ENCODE data around the gene FAM20C.

Gene FAM20C

DNA sequence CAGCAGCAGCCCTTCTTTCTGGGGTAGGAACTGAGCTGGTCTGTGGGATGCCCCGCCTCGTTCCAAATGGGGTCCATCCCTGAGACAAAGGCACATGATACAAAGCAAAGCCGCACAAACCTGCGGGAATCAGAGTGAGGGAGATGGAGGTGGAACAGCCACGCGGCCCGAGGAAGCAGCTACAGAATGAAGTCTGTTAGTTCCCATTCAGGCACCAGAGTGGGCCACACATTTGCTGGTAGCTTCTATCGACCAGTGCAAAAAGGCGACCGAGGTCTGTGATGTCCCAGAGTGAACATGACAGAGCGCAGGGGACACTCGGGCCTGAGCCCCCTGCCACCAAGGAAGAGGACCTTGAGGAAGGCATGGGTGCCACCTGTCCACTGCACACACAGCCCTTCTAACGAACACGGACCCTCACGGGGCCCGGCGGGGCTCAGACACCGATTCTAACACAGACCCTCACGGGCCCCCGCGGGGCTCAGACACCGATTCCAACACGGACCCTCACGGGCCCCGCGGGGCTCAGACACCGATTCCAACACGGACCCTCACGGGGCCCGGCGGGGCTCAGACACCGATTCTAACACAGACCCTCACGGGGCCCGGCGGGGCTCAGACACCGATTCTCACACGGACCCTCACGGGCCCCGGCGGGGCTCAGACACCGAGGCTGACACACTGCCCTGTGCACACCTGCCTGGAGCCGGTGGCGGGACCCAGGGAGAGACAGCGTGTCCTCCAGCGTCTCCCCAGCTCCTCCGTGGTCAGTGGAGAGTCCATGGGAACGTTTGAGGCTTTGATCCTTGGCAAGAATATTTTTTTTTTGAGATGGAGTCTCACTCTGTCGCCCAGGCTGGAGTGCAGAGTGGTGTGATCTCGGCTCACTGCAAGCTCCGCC is 32.8 kb upstream of the FAM20C start:
- DNase-seq (ENCODE audit: low read depth in 2 of 2) = no peak

DNA sequence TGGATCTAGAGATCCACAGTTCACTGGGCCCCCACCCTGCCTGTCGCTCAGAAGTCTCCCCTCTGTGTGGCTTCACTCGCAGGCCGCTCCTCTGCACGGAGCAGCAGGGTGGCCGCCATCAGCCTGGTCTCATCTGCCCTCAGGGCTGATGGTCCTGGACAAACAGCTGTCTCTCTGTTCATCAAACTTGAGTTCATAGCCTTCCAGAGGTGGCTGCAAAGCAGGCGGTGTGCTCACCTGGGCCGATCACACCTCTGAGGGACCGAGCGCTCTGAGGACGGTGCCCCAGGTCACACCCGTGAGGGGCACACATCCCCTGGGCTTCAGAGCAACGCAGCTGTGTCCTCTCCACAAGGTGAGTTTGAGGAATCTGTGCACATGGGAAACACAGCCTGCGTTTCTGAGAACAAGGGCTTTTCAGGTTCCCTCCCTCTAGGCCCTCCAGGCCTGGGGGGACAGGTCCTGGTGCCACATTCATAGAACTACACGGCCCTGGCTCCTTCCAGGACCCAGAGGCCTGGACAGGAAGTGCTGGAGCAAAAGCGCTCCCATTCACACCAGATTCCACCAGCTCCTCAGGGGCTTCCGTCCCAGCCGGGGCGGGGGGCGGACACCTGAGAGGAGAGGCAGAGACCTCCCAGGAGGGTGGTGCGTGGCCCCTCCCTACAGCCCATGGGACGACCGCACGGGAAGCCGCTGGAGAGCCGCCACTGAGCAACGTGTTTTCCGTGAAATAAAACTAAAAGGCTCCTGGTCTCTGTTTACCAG is 31.2 kb upstream of the FAM20C start:
- no peak for DNase-seq (ENCODE audit: low read depth in 2 of 2)

DNA sequence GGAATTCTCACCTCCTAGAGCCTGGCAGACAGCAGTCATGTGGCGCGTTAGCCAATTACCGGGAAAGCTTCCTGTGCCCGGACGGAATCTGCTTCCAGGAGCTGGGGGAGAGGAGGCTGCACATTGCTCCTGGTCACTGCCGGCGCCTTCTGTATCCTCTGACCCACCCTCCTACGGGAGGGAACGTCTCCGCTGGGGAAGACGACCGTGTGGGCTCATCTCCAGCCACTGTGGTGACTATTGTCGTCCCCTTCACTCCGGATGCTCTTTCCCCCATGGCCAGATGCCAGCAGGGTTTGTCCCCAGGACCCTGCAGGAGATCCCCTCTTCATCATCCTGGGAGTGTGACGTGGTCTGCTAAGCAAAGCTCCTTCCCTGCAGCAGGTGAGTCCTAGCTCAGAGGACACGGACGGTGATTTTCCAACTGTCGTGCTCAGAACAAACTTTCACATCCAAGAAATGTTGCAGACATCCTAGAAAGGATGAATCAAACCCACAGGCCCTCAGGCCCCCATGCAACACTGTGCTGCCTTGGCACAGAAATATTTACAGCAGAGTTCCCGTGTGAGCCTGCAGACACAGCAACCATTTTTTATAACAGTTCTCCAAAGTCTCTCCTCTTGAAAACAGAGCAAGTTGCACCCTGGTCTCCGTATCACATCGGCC is 29.6 kb upstream of the FAM20C start:
- no peak for DNase-seq (ENCODE audit: low read depth in 2 of 2)

DNA sequence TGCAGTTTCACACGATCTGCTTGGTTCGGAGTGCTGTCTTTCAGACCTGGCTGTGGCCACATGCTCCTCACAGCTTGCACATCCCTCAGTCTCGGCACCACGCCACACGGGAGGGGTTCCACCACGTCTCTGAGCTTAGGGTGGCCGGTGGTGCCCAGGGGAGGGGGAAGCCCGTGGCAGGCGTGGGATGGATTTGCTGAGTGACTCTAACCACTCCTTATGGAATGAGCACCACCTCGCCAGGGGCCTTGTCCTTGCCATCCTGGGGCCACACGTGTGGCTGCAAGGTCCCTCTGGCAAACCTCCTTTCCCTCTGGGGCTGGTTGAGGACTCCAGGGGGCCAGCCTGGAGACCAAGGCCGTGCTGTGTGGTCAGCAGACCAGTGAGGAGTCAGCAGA is 29.1 kb upstream of the FAM20C start:
- no peak for DNase-seq (ENCODE audit: low read depth in 2 of 2)

DNA sequence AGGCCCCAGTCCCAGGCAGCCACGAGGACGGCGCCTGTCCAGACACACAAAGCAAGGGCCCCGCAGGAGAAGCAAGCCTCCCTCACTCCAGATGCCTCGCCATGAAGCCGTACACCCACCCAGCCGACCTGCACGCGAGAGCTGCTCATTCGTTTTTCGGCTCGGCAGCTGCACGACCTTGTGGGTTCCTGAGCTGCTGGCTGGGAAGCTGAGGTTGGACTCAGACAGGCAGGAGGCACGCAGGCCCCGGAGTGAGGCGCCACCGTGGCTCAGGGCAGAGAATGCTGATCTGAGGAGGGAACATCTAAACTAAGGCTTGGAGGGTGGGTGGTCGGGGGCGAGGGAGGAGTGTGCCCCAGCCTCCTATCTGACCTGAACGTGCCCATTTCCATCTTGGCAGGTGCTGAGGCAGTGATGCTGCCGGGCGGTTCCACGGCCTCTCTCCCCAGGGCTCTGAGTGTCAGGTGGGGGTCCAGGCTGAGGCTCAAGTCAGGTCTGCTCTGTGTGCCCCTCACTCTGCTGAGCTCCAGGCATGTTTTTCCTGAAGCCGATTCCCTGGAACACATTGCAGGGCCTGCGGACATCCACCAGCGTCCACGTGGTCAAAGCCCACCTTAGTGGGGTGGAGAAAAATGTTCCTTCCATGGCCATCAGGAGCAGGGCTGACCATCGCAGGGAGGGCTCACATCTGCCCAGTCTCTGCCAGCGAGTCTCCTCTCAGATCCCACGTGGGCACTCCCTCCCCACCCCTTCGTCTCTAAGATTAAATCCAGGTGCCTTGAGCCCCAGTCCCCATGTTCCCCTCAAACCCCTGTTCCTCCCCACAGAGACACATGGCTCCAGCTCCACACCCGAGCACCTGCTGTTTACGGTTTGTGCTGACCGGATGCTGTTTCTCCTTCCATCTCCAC is 28.1 kb upstream of the FAM20C start:
- DNase-seq (ENCODE audit: low read depth in 2 of 2) = no peak

DNA sequence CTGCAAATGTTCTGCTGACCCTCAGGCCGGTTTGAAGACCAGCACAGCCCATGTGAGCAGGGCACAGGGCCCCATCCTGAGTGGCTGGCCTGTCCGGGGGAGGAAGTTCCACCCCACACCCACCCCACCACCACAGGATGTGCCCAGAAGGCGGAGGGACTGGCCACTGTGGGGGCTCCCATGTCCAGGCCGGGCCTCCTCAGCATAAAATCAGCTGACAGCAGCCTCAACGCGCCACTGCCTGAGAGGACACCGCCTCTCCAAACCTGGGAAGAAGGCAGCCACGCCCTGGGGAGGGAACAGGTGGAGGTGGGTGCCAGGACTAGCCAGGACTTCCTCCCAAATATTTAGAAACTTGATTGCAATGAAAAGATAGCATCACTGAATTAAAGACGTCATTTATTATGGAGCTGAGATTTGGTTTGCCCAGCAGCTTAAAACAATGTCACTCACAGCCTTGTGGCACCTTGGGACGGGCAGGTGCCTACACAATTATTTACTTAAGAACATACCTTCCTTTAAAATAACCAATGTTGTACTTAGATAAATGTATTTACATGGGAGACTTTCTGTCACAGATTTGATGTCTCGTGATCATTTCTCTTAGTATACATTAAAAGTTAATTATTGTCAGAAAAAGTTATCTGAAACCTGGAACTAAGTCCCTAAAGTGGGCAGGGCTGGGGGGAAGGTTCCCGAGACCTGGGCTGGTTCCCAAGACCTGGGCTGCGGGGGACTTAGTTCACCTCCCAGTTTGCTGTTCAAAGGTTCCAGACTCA is 27.3 kb upstream of the FAM20C start:
- DNase-seq (ENCODE audit: low read depth in 2 of 2) = no peak

DNA sequence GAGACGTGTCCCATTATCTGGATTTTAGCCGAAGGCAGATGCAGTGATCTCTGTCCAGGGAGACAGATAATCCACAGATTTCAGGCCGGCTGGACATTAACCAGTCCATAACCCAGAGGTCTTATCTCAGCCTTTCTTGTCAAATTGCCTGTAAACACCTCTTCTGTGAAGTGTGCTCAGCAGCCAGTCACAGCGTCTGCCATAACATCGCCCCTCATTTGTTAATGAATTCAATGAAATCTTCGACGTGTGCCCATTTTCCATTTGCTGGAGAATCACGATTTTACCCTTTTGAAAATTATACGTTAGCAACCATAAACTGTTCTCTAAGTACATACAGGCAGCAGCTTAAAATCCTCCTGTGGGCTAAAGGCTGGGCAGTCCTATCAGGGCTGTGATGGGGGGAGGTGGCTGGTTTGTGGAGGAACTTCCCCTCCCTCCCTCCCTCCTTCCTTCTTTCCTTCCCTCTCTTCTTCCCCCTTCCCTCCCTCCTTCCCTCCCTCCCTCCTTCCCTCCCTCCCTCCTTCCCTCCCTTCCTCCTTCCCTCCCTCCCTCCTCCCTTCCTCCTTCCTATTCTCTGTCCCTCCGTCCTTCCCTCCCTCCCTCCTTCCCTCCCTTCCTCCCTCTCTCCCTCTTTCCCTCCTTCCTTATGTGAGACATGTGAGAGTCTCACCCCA is 26.6 kb upstream of the FAM20C start:
- no peak for DNase-seq (ENCODE audit: low read depth in 2 of 2)

DNA sequence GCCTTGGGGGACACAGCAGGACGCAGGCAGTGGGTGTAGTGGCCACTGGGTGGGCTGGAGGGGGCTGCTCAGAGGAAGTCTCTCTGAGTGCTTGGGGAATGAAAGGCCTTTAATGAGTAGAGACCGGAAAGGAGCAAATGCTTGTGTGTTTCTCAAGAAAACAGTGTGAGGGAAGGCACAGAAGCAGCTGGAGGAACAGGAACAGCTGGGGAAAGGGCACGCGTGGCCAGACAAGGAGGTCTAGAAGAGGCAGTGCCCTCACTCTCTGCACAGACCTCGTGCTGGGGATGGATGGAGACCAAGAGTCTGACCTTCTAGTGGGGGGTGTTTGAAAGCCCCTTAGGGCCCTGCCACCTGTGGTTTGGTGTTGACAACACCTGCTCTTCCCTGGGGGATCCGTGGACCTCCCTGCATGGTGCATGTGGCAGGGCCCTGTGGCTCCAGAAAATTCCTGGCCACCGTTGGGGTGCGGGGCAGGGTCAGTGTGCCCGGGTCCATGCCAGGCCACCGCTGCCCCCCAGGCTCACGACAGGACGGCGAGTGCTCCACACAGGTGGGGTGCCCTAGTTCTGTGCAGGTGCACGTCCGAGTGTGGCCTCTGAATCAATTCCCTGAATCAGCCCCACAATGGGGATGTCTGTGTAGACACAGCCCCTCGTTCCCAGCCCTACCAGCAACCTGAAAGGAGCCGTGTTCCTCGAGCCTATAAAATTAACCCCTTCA is 25.9 kb upstream of the FAM20C start:
- no peak for DNase-seq (ENCODE audit: low read depth in 2 of 2)

DNA sequence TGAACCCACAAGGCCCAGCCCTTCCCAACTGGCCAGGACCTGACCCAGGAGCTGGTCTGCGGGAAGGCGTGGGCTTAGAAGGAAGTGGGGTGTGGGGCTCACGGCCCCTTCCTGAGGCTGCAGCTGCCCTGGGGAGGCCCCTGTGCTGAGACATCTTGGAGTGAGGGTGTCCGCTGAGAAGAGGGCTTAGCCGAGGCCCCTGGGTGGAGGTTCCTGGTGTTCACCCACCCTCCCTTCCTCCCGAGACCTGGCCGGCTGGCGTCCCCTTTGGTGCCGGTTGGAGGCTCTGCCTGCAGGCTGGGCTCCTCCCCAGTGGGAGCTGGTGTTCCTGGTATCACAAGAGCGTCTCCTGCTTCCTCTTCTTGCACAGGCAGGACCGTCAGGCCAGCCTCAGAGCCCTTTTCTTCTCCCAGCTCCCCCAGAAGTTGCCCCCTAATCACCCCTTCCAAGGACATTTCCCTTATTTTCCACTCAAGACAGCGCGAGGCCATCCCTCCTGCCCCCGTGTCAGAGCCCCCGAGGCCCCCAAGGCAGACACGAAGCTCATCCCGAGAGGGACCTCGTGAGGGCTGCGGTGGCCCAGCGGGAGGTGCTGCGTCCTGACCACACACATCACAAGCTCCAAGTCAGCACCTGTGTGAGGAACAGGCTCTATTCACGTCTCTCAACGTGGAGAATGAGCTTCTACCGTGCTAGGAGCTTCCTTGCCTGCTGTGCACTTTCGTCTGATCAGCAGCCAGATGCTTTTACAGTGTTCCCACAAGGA is 25.1 kb upstream of the FAM20C start:
- no peak for DNase-seq (ENCODE audit: low read depth in 2 of 2)

DNA sequence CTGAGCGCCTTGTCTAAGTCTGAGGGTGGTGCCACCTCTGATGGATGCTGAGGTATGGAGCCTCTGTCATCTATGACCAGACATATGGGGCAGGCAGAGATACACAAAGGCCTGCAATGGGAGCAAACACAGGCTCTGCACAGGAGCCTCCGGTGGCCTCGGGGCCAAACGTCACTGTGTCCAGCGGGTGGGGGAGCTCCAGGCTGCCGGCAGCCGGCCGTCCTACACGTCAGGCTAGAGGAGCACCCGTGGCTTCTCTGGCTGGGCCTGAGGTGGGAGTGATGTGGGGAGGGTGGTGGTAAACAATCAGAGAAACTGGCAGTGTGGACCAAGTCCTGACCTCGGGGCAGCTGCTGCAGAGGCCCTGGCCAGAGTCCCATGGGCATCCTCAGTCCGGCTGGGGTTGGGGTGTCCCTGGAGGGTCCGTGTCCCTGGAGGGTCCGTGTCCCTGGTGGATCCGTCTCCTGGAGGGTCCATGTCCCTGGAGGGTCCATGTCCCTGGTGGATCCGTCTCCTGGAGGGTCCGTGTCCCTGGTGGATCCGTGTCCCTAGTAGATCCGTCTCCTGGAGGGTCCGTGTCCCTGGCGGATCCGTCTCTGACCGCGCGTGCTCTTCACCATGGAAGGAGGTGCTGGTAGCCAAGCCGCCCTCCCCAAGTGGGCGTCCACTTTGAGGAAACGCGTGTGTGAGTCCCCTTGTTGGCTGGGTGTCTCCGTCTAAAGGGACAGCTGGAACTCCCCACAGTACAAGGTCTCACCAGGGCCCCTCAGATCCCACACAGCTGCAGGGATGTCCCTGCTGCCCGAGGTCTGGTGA is 24.2 kb upstream of the FAM20C start:
- DNase-seq (ENCODE audit: low read depth in 2 of 2) = no peak

DNA sequence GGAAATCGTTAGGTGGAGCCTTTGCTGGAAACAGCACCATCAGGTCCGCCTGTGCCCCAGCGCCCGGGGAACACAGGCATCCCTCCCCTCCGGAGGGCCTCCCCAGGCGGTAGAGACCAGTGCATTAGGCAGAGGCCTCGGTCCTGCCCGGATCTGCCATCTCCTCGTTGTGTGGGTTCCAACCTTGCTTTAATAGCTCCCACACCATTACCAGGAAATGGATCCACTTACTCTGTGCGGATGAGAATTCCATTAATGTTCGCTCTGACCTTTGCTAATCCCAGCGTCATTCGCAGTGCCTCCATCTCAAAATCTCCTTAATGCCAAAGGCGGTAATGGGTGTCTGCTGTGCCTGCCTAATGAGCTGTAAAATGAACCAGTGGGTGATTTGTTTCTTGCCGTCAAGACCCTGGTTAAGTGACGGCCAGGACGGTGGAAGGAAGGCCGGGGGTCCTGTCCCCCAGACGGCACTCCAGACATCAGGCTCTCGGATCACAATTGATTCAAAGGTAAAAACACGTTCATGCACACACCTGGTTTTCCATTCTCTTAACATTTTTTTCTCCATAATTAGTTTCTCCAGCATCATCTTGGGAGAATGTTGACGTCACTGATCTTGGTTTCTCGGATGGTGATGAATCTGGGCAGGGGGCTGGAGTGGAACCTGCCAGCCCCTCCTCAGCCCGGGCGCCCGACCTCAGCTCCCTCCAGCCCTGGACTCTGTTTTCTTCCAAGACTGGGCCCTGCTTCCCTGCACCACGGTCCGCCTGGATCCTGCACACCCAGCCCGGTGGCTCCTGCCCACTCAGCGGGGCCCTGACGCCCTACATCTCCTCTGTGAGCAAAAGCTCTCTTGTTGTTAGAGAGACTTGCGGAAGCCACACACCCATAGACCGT is 22.8 kb upstream of the FAM20C start:
- DNase-seq (ENCODE audit: low read depth in 2 of 2) = no peak

DNA sequence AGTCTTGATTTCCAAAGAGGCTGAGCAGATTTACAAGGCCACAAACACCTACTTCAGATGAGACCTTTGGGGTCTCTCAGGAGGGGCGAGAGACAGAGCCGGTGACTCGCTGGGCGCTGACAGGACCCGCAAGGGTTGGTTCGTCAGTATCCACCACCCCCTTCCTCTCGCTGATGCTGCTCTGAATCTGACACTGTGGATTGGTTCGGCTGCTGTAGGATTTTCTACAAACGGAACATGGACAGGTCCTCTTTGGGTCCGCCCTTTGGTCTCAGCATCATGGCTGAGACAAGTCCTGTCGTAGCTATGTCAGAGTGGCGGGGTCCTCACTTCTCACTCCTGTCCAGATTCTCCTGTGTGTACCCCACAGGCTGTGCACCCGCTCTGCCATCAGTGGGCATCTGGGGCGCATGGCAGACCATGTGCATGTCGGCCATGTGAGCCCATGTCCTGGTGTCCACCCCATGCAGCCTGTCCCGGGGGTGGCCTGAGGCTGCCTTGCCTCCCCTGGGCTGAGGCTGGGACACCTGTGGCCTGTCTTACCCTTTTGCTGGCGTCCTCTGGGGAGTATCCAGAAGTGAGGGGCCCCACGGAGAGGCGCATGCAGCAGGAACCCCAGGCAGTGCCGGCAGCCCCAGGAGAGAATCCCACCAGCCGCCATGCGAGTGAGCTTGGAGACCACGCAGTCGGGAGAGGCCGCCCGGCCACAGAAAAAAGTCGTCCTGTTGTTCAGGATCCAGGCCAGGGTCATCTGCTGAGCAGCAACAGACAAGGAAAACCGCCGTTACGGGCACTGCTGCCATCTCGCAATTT is 21.6 kb upstream of the FAM20C start:
- DNase-seq (ENCODE audit: low read depth in 2 of 2) = no peak

DNA sequence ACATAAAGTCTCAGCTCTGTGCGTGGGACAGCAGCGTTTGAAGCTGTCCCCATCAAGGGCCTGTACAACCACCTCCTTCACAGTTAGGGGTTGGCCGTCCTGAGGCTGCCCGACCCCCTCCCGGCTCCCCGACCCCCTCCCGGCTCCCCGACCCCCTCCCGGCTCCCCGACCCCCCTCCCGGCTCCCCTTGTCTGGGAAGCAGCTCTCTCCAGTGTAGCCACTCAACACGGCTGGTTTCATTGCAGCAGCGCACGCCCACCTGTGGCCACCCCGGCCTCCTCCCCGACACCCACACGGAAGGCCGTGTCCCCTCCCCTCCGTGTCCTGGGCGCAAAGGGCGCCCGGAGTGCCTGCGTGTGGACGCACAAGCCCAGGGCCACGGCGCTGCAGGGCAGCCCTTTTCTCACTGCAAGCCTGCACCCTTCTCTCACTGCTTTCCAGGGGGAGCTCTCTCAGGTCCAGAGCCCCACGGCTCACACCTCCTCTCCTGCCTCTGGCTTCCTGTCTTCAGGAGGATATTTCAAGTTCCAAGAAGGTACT is 20.9 kb upstream of the FAM20C start:
- no peak for DNase-seq (ENCODE audit: low read depth in 2 of 2)

DNA sequence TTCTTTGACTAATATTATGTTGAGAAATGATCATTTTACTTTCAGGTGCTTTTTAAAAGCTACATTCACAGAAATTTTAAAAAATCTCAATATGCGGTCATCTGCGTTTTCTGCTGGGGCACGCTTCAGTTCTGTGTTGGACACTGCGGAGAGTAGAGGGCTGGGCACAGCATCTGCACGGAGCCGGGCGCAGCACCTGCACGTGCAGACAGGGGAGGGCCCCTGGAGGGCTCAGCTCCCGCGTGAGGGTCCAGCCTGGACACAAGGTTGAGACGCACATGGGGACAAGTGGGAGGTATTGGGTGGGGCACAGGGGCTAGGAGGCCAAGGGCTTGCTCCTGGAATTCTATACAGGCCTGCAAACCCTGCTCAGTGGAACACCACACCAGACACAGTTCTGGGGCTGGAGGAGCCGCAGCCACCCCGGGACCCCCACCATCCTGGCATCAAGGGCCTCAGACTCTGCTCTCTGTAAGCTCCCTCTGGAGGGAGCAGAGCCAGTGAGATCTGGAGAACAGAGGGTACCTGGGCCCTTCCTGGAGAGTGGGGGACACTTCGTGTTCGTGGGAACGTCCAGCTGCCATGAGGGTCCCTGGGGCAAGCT is 20.4 kb upstream of the FAM20C start:
- DNase-seq (ENCODE audit: low read depth in 2 of 2) = no peak

DNA sequence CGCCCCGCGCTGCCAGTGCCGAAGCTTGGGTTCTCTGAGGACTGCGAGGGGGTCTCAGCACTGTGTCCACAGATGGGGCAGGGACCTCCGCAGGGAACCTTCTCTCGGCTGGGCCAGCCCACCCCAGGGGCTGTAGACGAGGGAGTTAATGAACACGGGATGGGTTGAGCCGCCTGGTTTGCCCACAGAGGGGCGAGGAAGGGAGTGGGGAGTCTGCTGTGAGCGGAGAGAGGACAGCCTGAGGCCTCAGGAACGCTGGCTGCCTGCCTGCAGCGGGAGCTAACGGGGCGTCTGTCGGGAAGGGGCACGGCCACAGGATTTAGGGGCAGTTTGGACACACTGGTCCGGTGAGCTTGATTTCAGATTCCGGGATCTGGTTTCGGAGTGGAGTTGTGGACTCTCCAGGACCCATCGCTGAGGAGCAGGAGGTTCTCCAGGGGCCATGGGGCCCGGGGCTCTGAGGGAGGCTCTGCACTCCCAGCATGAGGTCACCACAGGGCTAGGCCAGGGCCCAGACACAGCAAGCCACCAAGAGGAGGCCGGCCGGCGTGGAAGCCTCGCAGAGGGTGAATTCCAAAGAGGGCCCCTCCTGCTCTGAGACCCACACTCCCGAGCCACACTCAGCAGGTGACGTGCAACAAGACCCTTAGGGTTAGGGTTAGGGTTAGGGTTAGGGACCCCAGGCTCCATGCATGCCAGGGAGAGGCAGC is 19.0 kb upstream of the FAM20C start:
- no peak for DNase-seq (ENCODE audit: low read depth in 2 of 2)

All from stimulated activated CD4-positive, alpha-beta T cell treated with anti-CD3 and anti-CD28 coated beads, Interleukin-4, amount 100 ng/mL, for 48 hours (primary cell).